ENCODE data around the gene ZNF385B.

ZNF385B gene

GRCh38 chr2:179686069-179686468, 175.3 kb downstream of the ZNF385B start:
- Histone ChIP-seq H3K9me3 (ENCODE audit: insufficient read depth, low read length) (no peaks in the 10 kb centered on the region), H3K79me2 (ENCODE audit: insufficient read depth, low read length) (no peaks in the 10 kb centered on the region)
- TF ChIP-seq CTCF (IDR thresholded peaks at IDR 0.05; ENCODE audit: insufficient read depth, low read length, poor library complexity, severe bottlenecking) (no peak), EZH2phosphoT487 (conservative IDR thresholded peaks at IDR 0.05; ENCODE audit: low read length) (no peak)

GRCh38 chr2:179685146-179685545, 176.3 kb downstream of the ZNF385B start:
- no peak overlapping the region for H3K4me2 ChIP-seq (ENCODE audit: low read depth, low read length, poor library complexity, severe bottlenecking)
- no peaks in the 10 kb centered on the region for H3K9me3 ChIP-seq (ENCODE audit: insufficient read depth, low read length)
- H3K36me3 ChIP-seq (ENCODE audit: low read length) = no peaks in the 10 kb centered on the region
- no peak overlapping the region for H3K27ac ChIP-seq (ENCODE audit: low read depth, low read length)
- H2AFZ ChIP-seq (ENCODE audit: low read depth, low read length, severe bottlenecking) = no peak overlapping the region
- no peaks in the 10 kb centered on the region; the same call in 1 of the 2 replicates for H3F3A ChIP-seq (ENCODE audit: insufficient read depth)
- H3K9me2 ChIP-seq (replicated peaks; ENCODE audit: insufficient read depth, low read length) = no peaks in the 10 kb centered on the region
- no peaks in the 10 kb centered on the region for H3K79me2 ChIP-seq (ENCODE audit: insufficient read depth, low read length)
- H3K9ac ChIP-seq (ENCODE audit: low read length) = no peak overlapping the region
- no peaks in the 10 kb centered on the region for H3K27me3 ChIP-seq (ENCODE audit: low read length)
- no peaks in the 10 kb centered on the region for H4K20me1 ChIP-seq (ENCODE audit: low read depth, low read length)
- H3K4me3 ChIP-seq (ENCODE audit: insufficient read depth, low read length, poor library complexity, severe bottlenecking) = no peak overlapping the region
- TF ChIP-seq CTCF (IDR thresholded peaks at IDR 0.05; ENCODE audit: insufficient read depth, low read length, poor library complexity, severe bottlenecking) = no peak
- TF ChIP-seq EZH2phosphoT487 (conservative IDR thresholded peaks at IDR 0.05; ENCODE audit: low read length) = no peak

More at GRCh38 chr2:179686069-179686468, 175.3 kb downstream of the ZNF385B start:
- no peak overlapping the region for H3K4me3 ChIP-seq (ENCODE audit: insufficient read depth, low read length, poor library complexity, severe bottlenecking)
- H2AFZ ChIP-seq (ENCODE audit: low read depth, low read length, severe bottlenecking) = no peak overlapping the region
- H4K20me1 ChIP-seq (ENCODE audit: low read depth, low read length) = no peaks in the 10 kb centered on the region
- no peaks in the 10 kb centered on the region for H3K27me3 ChIP-seq (ENCODE audit: low read length)
- H3K27ac ChIP-seq (ENCODE audit: low read depth, low read length) = no peak overlapping the region
- no peaks in the 10 kb centered on the region; the same call in 1 of the 2 replicates for H3F3A ChIP-seq (ENCODE audit: insufficient read depth)
- H3K9ac ChIP-seq (ENCODE audit: low read length) = no peak overlapping the region
- H3K4me2 ChIP-seq (ENCODE audit: low read depth, low read length, poor library complexity, severe bottlenecking) = no peak overlapping the region
- H3K9me2 ChIP-seq (replicated peaks; ENCODE audit: insufficient read depth, low read length) = no peaks in the 10 kb centered on the region
- H3K36me3 ChIP-seq (ENCODE audit: low read length) = no peaks in the 10 kb centered on the region

GRCh38 chr2:179682756-179683155, 178.7 kb downstream of the ZNF385B start:
- H3K9me3 ChIP-seq (ENCODE audit: insufficient read depth, low read length) = no peaks in the 10 kb centered on the region
- no peaks in the 10 kb centered on the region for H4K20me1 ChIP-seq (ENCODE audit: low read depth, low read length)
- H3K27me3 ChIP-seq (ENCODE audit: low read length) = no peaks in the 10 kb centered on the region
- no peaks in the 10 kb centered on the region for H3K79me2 ChIP-seq (ENCODE audit: insufficient read depth, low read length)
- no peaks in the 10 kb centered on the region for H3K36me3 ChIP-seq (ENCODE audit: low read length)
- H2AFZ ChIP-seq (ENCODE audit: low read depth, low read length, severe bottlenecking) = no peak overlapping the region
- no peak for TF ChIP-seq EZH2phosphoT487 (conservative IDR thresholded peaks at IDR 0.05; ENCODE audit: low read length)
- no peak for TF ChIP-seq CTCF (IDR thresholded peaks at IDR 0.05; ENCODE audit: insufficient read depth, low read length, poor library complexity, severe bottlenecking)
- H3K9me2 ChIP-seq (replicated peaks; ENCODE audit: insufficient read depth, low read length) = no peaks in the 10 kb centered on the region
- no peak overlapping the region for H3K4me3 ChIP-seq (ENCODE audit: insufficient read depth, low read length, poor library complexity, severe bottlenecking)
- no peak overlapping the region for H3K27ac ChIP-seq (ENCODE audit: low read depth, low read length)
- no peak overlapping the region for H3K4me2 ChIP-seq (ENCODE audit: low read depth, low read length, poor library complexity, severe bottlenecking)
- H3K9ac ChIP-seq (ENCODE audit: low read length) = no peak overlapping the region
- no peaks in the 10 kb centered on the region; the same call in 1 of the 2 replicates for H3F3A ChIP-seq (ENCODE audit: insufficient read depth)
